DOHH2 (cell line): Measurements from ENCODE around the gene POU5F1.
"Not testable (repeated sequence)": the region's sequence is repeated elsewhere in the genome, so short reads cannot be mapped to it uniquely, and the experiment has no call there.

Experiments
- H3F3A ChIP-seq: fragments of 200-600 bp; sonication (generic), shearing (Covaris generic); 2 replicates; pipeline ENCODE4 v1.6.0; 2016; ENCODE audit warnings: antibody characterized with exemption, mild to moderate bottlenecking; ENCODE audit not compliant: control insufficient read depth, insufficient read depth
- H3K27ac ChIP-seq: fragments of 200-600 bp; sonication (generic); 2 replicates; pipeline ENCODE4 v1.5.1; 2014; ENCODE audit warnings: low read depth, mild to moderate bottlenecking, low read length, moderate library complexity
- H3K27me3 ChIP-seq: fragments of 200-600 bp; sonication (generic); 2 replicates; pipeline ENCODE4 v1.6.1; 2014; ENCODE audit warnings: mild to moderate bottlenecking, low read length, mixed read lengths; ENCODE audit not compliant: control insufficient read depth
- H3K36me3 ChIP-seq: fragments of 200-600 bp; sonication (generic); 2 replicates; pipeline ENCODE4 v1.6.1; 2014; ENCODE audit warnings: mild to moderate bottlenecking, low read length, moderate library complexity, mixed read lengths; ENCODE audit not compliant: control insufficient read depth
- H3K4me1 ChIP-seq: fragments of 200-600 bp; sonication (generic); 2 replicates; pipeline ENCODE4 v1.6.1; 2014; ENCODE audit warnings: mild to moderate bottlenecking, low read length, mixed read lengths; ENCODE audit not compliant: control insufficient read depth
- H3K4me2 ChIP-seq: fragments of 200-600 bp; sonication (generic); 2 replicates; pipeline ENCODE4 v1.6.0; 2014; ENCODE audit warnings: mild to moderate bottlenecking, low read length, moderate library complexity
- H3K4me3 ChIP-seq: fragments of 200-600 bp; sonication (generic); 2 replicates; pipeline ENCODE4 v1.5.1; 2014; ENCODE audit warnings: mild to moderate bottlenecking, low read length, mixed read lengths
- H3K79me2 ChIP-seq: fragments of 200-600 bp; sonication (generic); 2 replicates; pipeline ENCODE4 v1.6.1; 2014; ENCODE audit warnings: mild to moderate bottlenecking, low read length, mixed read lengths; ENCODE audit not compliant: control insufficient read depth
- H3K9me2 ChIP-seq: fragments of 200-600 bp; sonication (generic); replicated peaks from 2 replicates; pipeline ENCODE4 v1.6.1; 2014; ENCODE audit warnings: mild to moderate bottlenecking, low read length, mixed read lengths; ENCODE audit not compliant: control insufficient read depth
- H3K9me3 ChIP-seq: fragments of 200-600 bp; sonication (generic); 2 replicates; pipeline ENCODE4 v1.6.1; 2014; ENCODE audit warnings: antibody characterized with exemption, low read length, mixed read lengths; ENCODE audit not compliant: control insufficient read depth, insufficient read depth
- H4K20me1 ChIP-seq: fragments of 200-600 bp; sonication (generic); 2 replicates; pipeline ENCODE4 v1.6.0; 2014; ENCODE audit warnings: low read depth, mild to moderate bottlenecking, antibody characterized with exemption, low read length, moderate library complexity; ENCODE audit not compliant: control insufficient read depth, insufficient read depth
- EZH2phosphoT487 ChIP-seq: fragments of 200-600 bp; sonication (generic); IDR thresholded peaks from 2 replicates; pipeline ENCODE4 v1.6.1; 2017; ENCODE audit warnings: borderline replicate concordance, mild to moderate bottlenecking, antibody characterized with exemption, low read length, moderate library complexity, mixed read lengths
- TF ChIP-seq, protein P1 (sequence below): fragments of 200-600 bp; sonication (generic); IDR thresholded peaks from one replicate; pipeline ENCODE4 v1.5.1; 2014; ENCODE audit warnings: antibody characterized with exemption, mild to moderate bottlenecking, low read depth, low read length; ENCODE audit not compliant: poor library complexity, severe bottlenecking

POU5F1 gene

GRCh38 chr6:31187780-31188194 is 17.3 kb upstream of the POU5F1 start:
- Histone ChIP-seq H3K4me2 (no peak overlapping the region), H3K9me3 (no peaks in the 10 kb centered on the region), H3K4me1 (peaks cover 11% of the 10 kb centered on the region), H3F3A (no peaks in the 10 kb centered on the region), H4K20me1 (no peaks in the 10 kb centered on the region), H3K27ac (no peak overlapping the region), H3K79me2 (no peaks in the 10 kb centered on the region), H3K27me3 (no peaks in the 10 kb centered on the region), H3K4me3 (no peak overlapping the region), H3K9me2 (no peaks in the 10 kb centered on the region), H3K36me3 (no peaks in the 10 kb centered on the region)
- TF ChIP-seq EZH2phosphoT487, result no peak
- TF ChIP-seq, protein P1, sequence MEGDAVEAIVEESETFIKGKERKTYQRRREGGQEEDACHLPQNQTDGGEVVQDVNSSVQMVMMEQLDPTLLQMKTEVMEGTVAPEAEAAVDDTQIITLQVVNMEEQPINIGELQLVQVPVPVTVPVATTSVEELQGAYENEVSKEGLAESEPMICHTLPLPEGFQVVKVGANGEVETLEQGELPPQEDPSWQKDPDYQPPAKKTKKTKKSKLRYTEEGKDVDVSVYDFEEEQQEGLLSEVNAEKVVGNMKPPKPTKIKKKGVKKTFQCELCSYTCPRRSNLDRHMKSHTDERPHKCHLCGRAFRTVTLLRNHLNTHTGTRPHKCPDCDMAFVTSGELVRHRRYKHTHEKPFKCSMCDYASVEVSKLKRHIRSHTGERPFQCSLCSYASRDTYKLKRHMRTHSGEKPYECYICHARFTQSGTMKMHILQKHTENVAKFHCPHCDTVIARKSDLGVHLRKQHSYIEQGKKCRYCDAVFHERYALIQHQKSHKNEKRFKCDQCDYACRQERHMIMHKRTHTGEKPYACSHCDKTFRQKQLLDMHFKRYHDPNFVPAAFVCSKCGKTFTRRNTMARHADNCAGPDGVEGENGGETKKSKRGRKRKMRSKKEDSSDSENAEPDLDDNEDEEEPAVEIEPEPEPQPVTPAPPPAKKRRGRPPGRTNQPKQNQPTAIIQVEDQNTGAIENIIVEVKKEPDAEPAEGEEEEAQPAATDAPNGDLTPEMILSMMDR, result no peak

DNA sequence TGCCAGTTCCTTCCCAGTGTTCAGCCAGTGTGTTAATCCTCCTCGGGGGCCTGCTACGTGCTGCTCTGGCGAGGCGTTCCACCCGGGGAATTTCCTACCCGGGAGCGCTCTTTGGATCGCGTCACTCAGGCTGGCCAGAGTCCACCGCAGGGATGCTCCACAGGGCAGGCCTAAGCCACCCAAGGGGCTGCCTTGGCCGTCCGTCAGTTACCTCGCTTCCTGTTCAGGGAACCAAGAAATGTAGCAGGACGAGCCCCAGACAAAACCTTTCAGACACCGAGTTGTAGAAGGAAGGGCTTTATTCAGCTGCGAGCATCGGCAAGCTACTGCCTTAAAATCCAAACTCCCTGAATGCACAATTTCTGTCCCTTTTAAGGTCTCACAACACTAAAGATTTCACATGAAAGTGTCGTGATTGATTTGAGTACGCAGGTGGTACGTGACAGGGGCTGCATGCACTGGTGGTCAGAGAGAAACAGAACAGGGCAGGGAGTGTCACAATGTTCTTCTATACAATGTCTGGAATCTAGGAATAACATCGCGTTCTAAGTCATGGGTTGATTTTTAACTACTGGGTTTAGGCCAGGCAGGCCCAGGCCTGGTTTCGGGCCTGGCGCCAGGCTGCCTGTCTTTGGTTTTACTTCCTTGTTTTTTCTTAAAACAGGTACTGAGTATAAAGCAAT is 15.7 kb upstream of the POU5F1 start:
- no peaks in the 10 kb centered on the region for H3K9me3 ChIP-seq
- no peaks in the 10 kb centered on the region for H3K27me3 ChIP-seq
- no peaks in the 10 kb centered on the region for H3F3A ChIP-seq
- TF ChIP-seq, protein P1, result no peak
- H3K4me3 ChIP-seq, result peak overlapping the region; percentile 47
- peaks cover 9% of the 10 kb centered on the region for H3K4me1 ChIP-seq
- peak overlapping the region; percentile 16 for H3K4me2 ChIP-seq
- no peaks in the 10 kb centered on the region for H4K20me1 ChIP-seq
- H3K79me2 ChIP-seq, result no peaks in the 10 kb centered on the region
- no peaks in the 10 kb centered on the region for H3K9me2 ChIP-seq
- H3K36me3 ChIP-seq, result no peaks in the 10 kb centered on the region
- no peak overlapping the region for H3K27ac ChIP-seq

DNA sequence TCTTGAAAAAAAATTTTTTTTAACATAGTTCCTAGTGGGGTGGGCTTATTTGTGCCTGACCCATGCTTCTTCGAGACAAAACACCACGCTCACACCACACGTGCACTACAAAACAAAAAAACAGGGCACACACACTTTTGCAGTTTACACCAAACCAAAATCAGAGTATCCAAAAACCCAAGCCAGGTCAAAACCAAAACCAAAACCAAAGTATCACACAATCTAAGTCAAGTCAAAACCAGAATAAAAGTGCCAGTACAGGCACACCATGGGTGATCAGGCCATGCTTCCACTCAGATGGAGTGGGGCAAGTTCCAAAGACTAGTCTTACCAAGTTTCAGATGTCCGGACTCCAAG is 15.2 kb upstream of the POU5F1 start:
- not testable (repeated sequence) for H3K9me3 ChIP-seq, H3K4me1 ChIP-seq, H3K9me2 ChIP-seq, H4K20me1 ChIP-seq, H3K27ac ChIP-seq, H3K27me3 ChIP-seq, H3F3A ChIP-seq, H3K79me2 ChIP-seq, H3K36me3 ChIP-seq
- peak overlapping the region; percentile 47 for H3K4me3 ChIP-seq
- H3K4me2 ChIP-seq, result peak overlapping the region; percentile 16

DNA sequence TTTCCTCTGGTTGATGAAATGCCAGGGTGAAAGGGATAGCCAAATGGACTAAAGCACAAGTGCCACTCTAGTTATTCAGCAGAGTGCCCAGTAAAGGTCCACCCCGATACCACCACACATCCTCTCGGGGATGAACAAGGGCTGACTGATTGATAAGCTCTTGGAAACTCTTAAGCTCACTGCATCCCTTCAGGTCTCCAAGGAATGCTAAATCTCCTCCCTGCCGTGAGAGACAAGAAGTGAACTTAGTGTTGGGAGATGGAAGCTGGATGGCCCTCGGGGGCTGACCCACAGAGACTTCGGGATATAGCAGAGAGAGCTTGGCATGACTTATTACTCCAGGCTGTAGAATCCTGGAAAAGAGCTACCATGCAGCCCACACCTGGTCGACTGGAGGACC is 13.4 kb upstream of the POU5F1 start:
- not testable (repeated sequence) for H3K79me2 ChIP-seq, H3K4me3 ChIP-seq, H4K20me1 ChIP-seq, H3K4me1 ChIP-seq, H3F3A ChIP-seq, H3K9me2 ChIP-seq, H3K9me3 ChIP-seq, H3K4me2 ChIP-seq, H3K27ac ChIP-seq, H3K36me3 ChIP-seq, H3K27me3 ChIP-seq

DNA sequence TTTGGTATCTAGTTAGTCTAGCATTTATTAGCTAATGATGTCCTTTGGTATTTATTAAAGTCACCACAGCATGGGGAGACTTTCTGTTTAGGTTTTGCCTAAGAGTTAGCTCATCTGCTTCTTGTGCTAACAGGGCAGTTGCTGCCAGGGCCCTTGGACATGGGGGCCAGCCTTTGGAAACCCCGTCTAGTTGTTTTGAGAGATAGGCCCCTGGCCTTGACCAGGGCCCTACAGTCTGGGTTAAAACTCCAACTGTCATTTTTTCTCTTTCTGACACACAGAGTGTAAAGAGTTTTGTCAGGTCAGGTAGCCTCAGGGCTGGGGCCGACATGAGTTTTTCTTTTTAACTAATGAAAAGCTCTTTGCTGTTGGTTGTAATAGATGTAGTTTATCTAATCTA is 12.8 kb upstream of the POU5F1 start:
- not testable (repeated sequence) for H4K20me1 ChIP-seq, H3K27me3 ChIP-seq, H3K36me3 ChIP-seq, H3K4me3 ChIP-seq, H3K79me2 ChIP-seq, H3K4me2 ChIP-seq, H3K9me3 ChIP-seq, H3K27ac ChIP-seq, H3F3A ChIP-seq, H3K9me2 ChIP-seq
- H3K4me1 ChIP-seq, result peaks cover 10% of the 10 kb centered on the region
